GM10266 (cell line): ENCODE results near the gene STAB2.

ENCODE experiments used
- DNase-seq: peaks from one replicate; pipeline ENCODE4 v3.0.0; 2012; ENCODE audit errors: extremely low spot score
- CTCF ChIP-seq: IDR thresholded peaks from 2 replicates; pipeline ENCODE4 v1.5.1; 2012; ENCODE audit warnings: mild to moderate bottlenecking, low read depth; ENCODE audit not compliant: control insufficient read depth, insufficient read depth; ENCODE audit errors: missing control alignments

STAB2 gene

GRCh38 chr12:103799857-103800771 is 213.0 kb downstream of the STAB2 start:
- TF ChIP-seq CTCF: no peak
- no peak for DNase-seq

- no peak for TF ChIP-seq CTCF
- DNase-seq: no peak
These were observed 214.9 kb downstream of the STAB2 start for GRCh38 chr12:103801709-103802585.

- TF ChIP-seq CTCF: no peak
These were observed 215.5 kb downstream of the STAB2 start for GRCh38 chr12:103802586-103802886.

GRCh38 chr12:103803847-103804246 is 216.8 kb downstream of the STAB2 start:
- TF ChIP-seq CTCF: no peak
- no peak for DNase-seq

More at GRCh38 chr12:103802586-103802886, 215.5 kb downstream of the STAB2 start:
- DNase-seq: no peak

GRCh38 chr12:103805655-103806360 is 218.7 kb downstream of the STAB2 start:
- DNase-seq: no peak
- TF ChIP-seq CTCF: no peak

GRCh38 chr12:103806803-103807202 is 219.7 kb downstream of the STAB2 start:
- no peak for DNase-seq
- TF ChIP-seq CTCF: no peak
